IgD-negative memory B cell (primary cell): ENCODE results near the gene SHF. TPM values are rescaled to one million over a fixed set of nuclear protein-coding genes. Genes with fewer than 3 reads are reported as not detected.
"Not testable (repeated sequence)": the region's sequence is repeated elsewhere in the genome, so short reads cannot be mapped to it uniquely, and the experiment has no call there.

ENCODE experiments used
- H3K27ac Mint-ChIP-seq, 3 donors: one replicate each; pipeline ENCODE4 v1.8.0; 2020 to 2022; ENCODE audit warnings: mild to moderate bottlenecking in 3 of 3, mixed read lengths in 3 of 3, moderate library complexity in 1 of 3
- H3K27me3 Mint-ChIP-seq: one replicate; pipeline ENCODE4 v1.8.0; 2021; ENCODE audit warnings: mixed read lengths
- H3K36me3 Mint-ChIP-seq: one replicate; pipeline ENCODE4 v1.8.0; 2020; ENCODE audit warnings: mild to moderate bottlenecking, mixed read lengths
- H3K4me1 Mint-ChIP-seq, 3 donors: one replicate each; pipeline ENCODE4 v1.8.0; 2020 to 2022; ENCODE audit warnings: mixed read lengths in 3 of 3, mild to moderate bottlenecking in 1 of 3
- H3K4me3 Mint-ChIP-seq, 4 donors: one replicate each; pipeline ENCODE4 v1.8.0; 2020 to 2022; ENCODE audit warnings: mild to moderate bottlenecking in 4 of 4, mixed read lengths in 4 of 4, moderate library complexity in 3 of 4
- H3K9me3 Mint-ChIP-seq, 3 donors: one replicate each; pipeline ENCODE4 v1.8.0; 2020 to 2021; ENCODE audit warnings: mixed read lengths in 3 of 3, mild to moderate bottlenecking in 1 of 3
- polyA plus RNA-seq: library from polyadenylated mRNA; unstranded; fragments of 300-500 nt; fragmentation: Illumina TruSeq; gene quantifications from one replicate; pipeline ENCODE4 v1.2.3, GENCODE V29; 2021

The SHF gene, protein sequence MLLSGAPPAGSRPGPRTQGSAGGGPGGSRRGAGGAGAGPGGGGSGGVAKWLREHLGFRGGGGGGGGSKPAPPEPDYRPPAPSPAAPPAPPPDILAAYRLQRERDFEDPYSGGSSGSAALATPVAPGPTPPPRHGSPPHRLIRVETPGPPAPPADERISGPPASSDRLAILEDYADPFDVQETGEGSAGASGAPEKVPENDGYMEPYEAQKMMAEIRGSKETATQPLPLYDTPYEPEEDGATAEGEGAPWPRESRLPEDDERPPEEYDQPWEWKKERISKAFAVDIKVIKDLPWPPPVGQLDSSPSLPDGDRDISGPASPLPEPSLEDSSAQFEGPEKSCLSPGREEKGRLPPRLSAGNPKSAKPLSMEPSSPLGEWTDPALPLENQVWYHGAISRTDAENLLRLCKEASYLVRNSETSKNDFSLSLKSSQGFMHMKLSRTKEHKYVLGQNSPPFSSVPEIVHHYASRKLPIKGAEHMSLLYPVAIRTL
- 0.85 TPM for polyA plus RNA-seq

- peak within 1 kb of the TSS; percentile 86 to 94 (median 90) for H3K4me3 Mint-ChIP-seq
- no peaks in the 10 kb centered on the region for H3K9me3 Mint-ChIP-seq
- peak within 1 kb of the TSS; percentile 60 to 83 (median 76) for H3K27ac Mint-ChIP-seq
- H3K4me1 Mint-ChIP-seq, result peaks cover 7 to 12% (median 8%) of the 10 kb centered on the region in 3 donors
- peaks cover 4% of the 10 kb centered on the region for H3K27me3 Mint-ChIP-seq
- H3K36me3 Mint-ChIP-seq, result no peaks in the 10 kb centered on the region
These were observed at the start of gene SHF for GRCh38 chr15:45187894-45188830. Gene SHF, minus strand, starts transcription at chr15:45187966. Its CDS starts 15 bp downstream, at chr15:45187951.

GRCh38 chr15:45236806-45237205 is 49.0 kb upstream of the SHF start:
- H3K4me3 Mint-ChIP-seq, H3K4me1 Mint-ChIP-seq, H3K27me3 Mint-ChIP-seq, H3K36me3 Mint-ChIP-seq, H3K27ac Mint-ChIP-seq: not testable (repeated sequence)
- peaks cover 24 to 55% (median 38%) of the 10 kb centered on the region in 3 donors for H3K9me3 Mint-ChIP-seq

GRCh38 chr15:45234562-45235235 is 46.9 kb upstream of the SHF start:
- peaks cover 16 to 47% (median 30%) of the 10 kb centered on the region in 3 donors for H3K9me3 Mint-ChIP-seq
- peaks cover 11% of the 10 kb centered on the region for H3K27me3 Mint-ChIP-seq
- no peak overlapping the region for H3K4me3 Mint-ChIP-seq
- H3K36me3 Mint-ChIP-seq, result peaks cover 10% of the 10 kb centered on the region
- H3K27ac Mint-ChIP-seq, result no peak overlapping the region
- no peaks in the 10 kb centered on the region for H3K4me1 Mint-ChIP-seq

GRCh38 chr15:45231864-45232562 is 44.2 kb upstream of the SHF start:
- H3K27ac Mint-ChIP-seq, result no peak overlapping the region
- no peaks in the 10 kb centered on the region for H3K4me1 Mint-ChIP-seq
- peaks cover 10% of the 10 kb centered on the region for H3K36me3 Mint-ChIP-seq
- H3K4me3 Mint-ChIP-seq, result no peak overlapping the region
- peaks cover 7 to 27% (median 25%) of the 10 kb centered on the region in 3 donors for H3K9me3 Mint-ChIP-seq
- H3K27me3 Mint-ChIP-seq, result peaks cover 11% of the 10 kb centered on the region

DNA sequence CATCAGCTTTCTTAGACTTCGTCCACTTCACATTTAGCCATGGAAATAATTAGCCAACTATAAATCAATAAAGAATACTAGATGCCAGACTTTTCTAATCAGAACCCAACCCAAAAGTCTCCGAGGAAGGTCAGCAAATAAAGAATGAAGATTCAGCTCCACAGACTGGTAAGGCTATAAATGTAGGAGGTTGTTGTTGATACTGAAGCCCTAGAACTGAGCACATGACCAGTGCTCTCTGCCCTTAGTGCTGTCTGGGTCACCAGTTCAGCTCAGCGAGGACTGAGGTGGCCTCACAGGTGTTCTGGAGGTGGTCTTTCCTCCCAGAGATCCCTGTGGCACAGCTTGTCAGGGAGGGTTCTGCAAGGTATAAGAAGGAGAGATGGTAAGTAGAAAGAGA is 43.4 kb upstream of the SHF start:
- Mint-ChIP-seq H3K36me3 (peaks cover 6% of the 10 kb centered on the region), H3K4me3 (no peak overlapping the region), H3K9me3 (peaks cover 3 to 22% (median 18%) of the 10 kb centered on the region in 3 donors), H3K27ac (no peak overlapping the region), H3K4me1 (no peaks in the 10 kb centered on the region), H3K27me3 (peaks cover 8% of the 10 kb centered on the region)

GRCh38 chr15:45230245-45230965 is 42.6 kb upstream of the SHF start:
- Mint-ChIP-seq H3K9me3 (peaks cover 3 to 18% (median 13%) of the 10 kb centered on the region in 3 donors), H3K36me3 (peaks cover 6% of the 10 kb centered on the region), H3K27ac (no peak overlapping the region), H3K4me1 (no peaks in the 10 kb centered on the region), H3K27me3 (peaks cover 8% of the 10 kb centered on the region), H3K4me3 (no peak overlapping the region)

DNA sequence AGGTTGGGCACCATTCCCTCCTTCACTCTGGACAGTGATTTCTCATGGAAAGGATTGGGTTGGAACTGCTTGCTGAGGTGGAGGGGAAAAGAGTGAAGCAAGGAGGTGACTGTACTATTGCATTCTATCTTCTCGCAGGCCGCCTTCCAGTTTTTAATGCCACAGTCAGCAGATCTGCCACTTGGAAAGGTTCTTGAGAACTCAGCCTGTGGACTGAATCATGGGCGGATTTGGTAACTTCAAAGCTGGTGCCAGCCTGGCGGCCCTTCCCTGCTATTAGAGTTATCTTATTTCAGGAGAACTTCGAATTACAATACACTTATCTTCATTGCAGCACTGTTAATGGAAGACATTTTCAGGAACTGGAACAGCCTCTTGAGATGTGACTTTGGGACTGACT is 41.2 kb upstream of the SHF start:
- peaks cover 8% of the 10 kb centered on the region for H3K27me3 Mint-ChIP-seq
- no peak overlapping the region for H3K27ac Mint-ChIP-seq
- H3K4me1 Mint-ChIP-seq, result no peaks in the 10 kb centered on the region
- peaks cover 6% of the 10 kb centered on the region for H3K36me3 Mint-ChIP-seq
- peaks cover 3 to 9% (median 7%) of the 10 kb centered on the region in 3 donors for H3K9me3 Mint-ChIP-seq
- peak overlapping the region in 1 of 4 donors; percentile 36 for H3K4me3 Mint-ChIP-seq

- Mint-ChIP-seq H3K9me3 (peaks cover 0 to 5% (median 0%) of the 10 kb centered on the region in 3 donors), H3K36me3 (peaks cover 2% of the 10 kb centered on the region), H3K27me3 (peaks cover 6% of the 10 kb centered on the region), H3K4me1 (no peaks in the 10 kb centered on the region), H3K27ac (peak overlapping the region in 1 of 3 donors; percentile 7), H3K4me3 (no peak overlapping the region)
These were observed 37.9 kb upstream of the SHF start for GRCh38 chr15:45225506-45226273.

- Mint-ChIP-seq H3K27ac (no peak overlapping the region), H3K4me1 (no peaks in the 10 kb centered on the region), H3K27me3 (peaks cover 6% of the 10 kb centered on the region), H3K36me3 (peaks cover 2% of the 10 kb centered on the region), H3K4me3 (no peak overlapping the region), H3K9me3 (peaks cover 0 to 5% (median 0%) of the 10 kb centered on the region in 3 donors)
These were observed 37.0 kb upstream of the SHF start for GRCh38 chr15:45224621-45225217.

- peaks cover 2% of the 10 kb centered on the region for H3K36me3 Mint-ChIP-seq
- no peaks in the 10 kb centered on the region for H3K4me1 Mint-ChIP-seq
- no peak overlapping the region for H3K4me3 Mint-ChIP-seq
- H3K27ac Mint-ChIP-seq, result no peak overlapping the region
- peaks cover 4% of the 10 kb centered on the region for H3K27me3 Mint-ChIP-seq
- H3K9me3 Mint-ChIP-seq, result peaks cover 0 to 2% (median 0%) of the 10 kb centered on the region in 3 donors
These were observed 34.2 kb upstream of the SHF start for GRCh38 chr15:45221967-45222366.

DNA sequence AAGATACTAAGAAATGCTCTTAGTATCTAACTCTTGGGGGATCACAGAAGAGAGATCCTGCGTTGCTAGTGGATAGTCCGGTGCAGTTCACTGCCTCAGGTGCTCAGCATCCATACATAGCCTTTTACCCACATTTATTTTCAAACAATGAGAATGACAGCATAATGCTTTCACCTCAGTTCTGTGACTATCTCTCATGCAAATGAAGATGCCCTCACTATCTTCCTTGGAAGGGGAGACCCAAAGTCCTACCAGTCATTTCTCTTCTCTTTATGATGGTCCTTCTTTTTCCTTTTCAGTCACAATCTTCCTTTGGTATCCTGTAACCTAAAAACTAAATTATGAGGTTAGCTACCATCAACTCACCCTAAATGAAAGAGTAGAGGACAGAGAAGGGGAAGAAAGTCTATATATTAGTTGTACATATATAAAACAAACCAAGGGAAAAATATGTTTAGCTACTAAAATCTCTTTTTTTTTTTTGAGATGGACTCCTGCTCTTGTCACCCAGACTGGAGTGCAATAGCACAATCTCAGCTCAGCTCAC is 33.4 kb upstream of the SHF start:
- H3K9me3 Mint-ChIP-seq, result peaks cover 0 to 2% (median 0%) of the 10 kb centered on the region in 3 donors
- no peaks in the 10 kb centered on the region for H3K4me1 Mint-ChIP-seq
- H3K36me3 Mint-ChIP-seq, result peaks cover 2% of the 10 kb centered on the region
- no peak overlapping the region for H3K4me3 Mint-ChIP-seq
- peaks cover 4% of the 10 kb centered on the region for H3K27me3 Mint-ChIP-seq
- no peak overlapping the region for H3K27ac Mint-ChIP-seq

DNA sequence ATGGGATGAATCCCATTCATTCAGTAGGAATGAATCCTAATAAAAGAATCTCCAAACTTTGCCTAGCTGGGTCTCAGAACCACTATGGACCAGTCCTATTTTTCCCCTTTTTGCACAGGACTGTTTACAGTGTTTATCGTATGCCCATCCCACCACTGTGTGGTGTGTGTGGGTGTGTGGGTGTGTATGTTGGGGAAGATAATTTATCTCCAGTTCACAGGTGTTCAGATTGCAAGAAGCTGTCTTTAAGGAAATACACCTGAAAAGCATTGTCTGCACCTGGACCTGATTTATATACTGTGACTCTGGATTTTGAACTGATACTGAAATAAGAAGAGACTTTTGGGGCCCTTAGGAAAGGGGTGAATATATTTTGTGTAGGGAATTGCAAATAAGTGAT is 24.7 kb upstream of the SHF start:
- no peaks in the 10 kb centered on the region for H3K36me3 Mint-ChIP-seq
- peaks cover 7% of the 10 kb centered on the region for H3K27me3 Mint-ChIP-seq
- peaks cover 0 to 3% (median 1%) of the 10 kb centered on the region in 3 donors for H3K9me3 Mint-ChIP-seq
- H3K4me1 Mint-ChIP-seq, result no peaks in the 10 kb centered on the region
- H3K27ac Mint-ChIP-seq, result no peak overlapping the region
- H3K4me3 Mint-ChIP-seq, result no peak overlapping the region
